K562 (cell line): ENCODE measurements around the gene CACNA1A. TPM values are rescaled to one million over a fixed set of nuclear protein-coding genes. Genes with fewer than 3 reads are reported as not detected.

Experiments
- ATAC-seq: fragments of 200-7000 bp; cut with Tn5 transposase; 3 replicates; pipeline ENCODE4 v1.9.1; 2020; ENCODE audit warnings: moderate library complexity
- BruUV-seq: library from RNA; stranded (reverse); fragments of 400-500 nt; replicated peaks from 2 replicates; lab custom pipeline; 2021; lab: Mats Ljungman, UMichigan
- CTCF ChIA-PET: fragments of 300-600 bp; formaldehyde crosslinking; extraction: SDS; loops from one replicate; lab custom pipeline; 2021; ENCODE audit warnings: low intra/inter-chr PET ratio; lab: Yijun Ruan, JAX
- POLR2A ChIA-PET: fragments of 300-600, 350-650 bp; sonication (Branson Sonifier 250); formaldehyde crosslinking; extraction: SDS; loops from one replicate; lab custom pipeline; 2021; ENCODE audit warnings: antibody characterized with exemption, inconsistent platforms; lab: Yijun Ruan, JAX
- DNase-seq, 4 experiments: peaks; one replicate each; pipeline versions ENCODE4 v3.0.0 to v3.0.0-alpha.2; 2011 to 2018; ENCODE audit warnings: low spot score in 3 of 4, mixed read lengths in 3 of 4; ENCODE audit errors: extremely low read depth in 1 of 4
- FAIRE-seq: peaks from 2 replicates; lab custom pipeline; 2011; peaks lifted over from hg19 to GRCh38; lab: Jason Lieb, UNC
- H2AFZ ChIP-seq: 2 replicates; pipeline ENCODE4 v1.6.0; 2011; ENCODE audit warnings: low read depth, low read length, control low read depth, inconsistent platforms
- H3K27ac ChIP-seq: fragments of 200-600 bp; 3 replicates; pipeline ENCODE4 v1.8.0; 2011; ENCODE audit warnings: low read depth, mild to moderate bottlenecking, control low read depth, inconsistent platforms, low read length, moderate library complexity, mixed read lengths; ENCODE audit errors: extremely low read depth
- H3K27me3 ChIP-seq, 2 experiments: fragments of 300-600 bp in 1 of 2; 2 replicates in 1 of 2; 3 replicates in 1 of 2; pipeline versions ENCODE4 v1.6.0 to v1.8.0; 2011; ENCODE audit warnings: inconsistent platforms in 2 of 2, low read length in 2 of 2, mild to moderate bottlenecking in 1 of 2, mixed read lengths in 1 of 2, moderate library complexity in 1 of 2; ENCODE audit not compliant: control insufficient read depth in 2 of 2, insufficient read depth in 2 of 2
- H3K36me3 ChIP-seq: fragments of 300-600 bp; 3 replicates; pipeline ENCODE4 v1.8.0; 2011; ENCODE audit warnings: mild to moderate bottlenecking, low read length, inconsistent platforms; ENCODE audit not compliant: control insufficient read depth, insufficient read depth
- H3K4me1 ChIP-seq, 2 experiments: fragments of 200-600 bp in 1 of 2; replicated peaks in 1 of 2; 2 replicates in 1 of 2; 3 replicates in 1 of 2; pipeline versions ENCODE4 v1.5.1 to v1.8.0; 2011; ENCODE audit warnings: inconsistent platforms in 2 of 2, low read length in 2 of 2, mild to moderate bottlenecking in 1 of 2, mixed read lengths in 1 of 2, moderate library complexity in 1 of 2; ENCODE audit not compliant: control insufficient read depth in 2 of 2, insufficient read depth in 2 of 2
- H3K4me2 ChIP-seq: 2 replicates; pipeline ENCODE4 v1.6.1; 2011; ENCODE audit warnings: low read length, control low read depth, inconsistent platforms, mixed read lengths; ENCODE audit not compliant: insufficient read depth
- H3K4me3 ChIP-seq: fragments of 200-600 bp; sonication (generic), shearing (Covaris generic); 2 replicates; pipeline ENCODE4 v1.5.1; 2016; ENCODE audit warnings: control low read depth, inconsistent platforms
- H3K79me2 ChIP-seq: fragments of 200-600 bp; 3 replicates; pipeline ENCODE4 v1.8.0; 2011; ENCODE audit warnings: low read length, inconsistent platforms; ENCODE audit not compliant: control insufficient read depth, insufficient read depth
- H3K9ac ChIP-seq, 2 experiments: 2 replicates each; pipeline versions ENCODE4 v1.6.0 to v1.6.1; 2011; ENCODE audit warnings: low read depth in 2 of 2, low read length in 2 of 2, control low read depth in 1 of 2, inconsistent platforms in 1 of 2, mild to moderate bottlenecking in 1 of 2, mixed read lengths in 1 of 2; ENCODE audit not compliant: insufficient read depth in 1 of 2
- H3K9me1 ChIP-seq: one replicate; pipeline ENCODE4 v1.6.0; 2011; ENCODE audit warnings: inconsistent platforms, mild to moderate bottlenecking, low read length, moderate library complexity; ENCODE audit not compliant: control insufficient read depth, insufficient read depth
- H3K9me3 ChIP-seq: replicated peaks from 2 replicates; pipeline ENCODE4 v1.5.1; 2011; ENCODE audit warnings: low read depth, low read length, inconsistent platforms; ENCODE audit not compliant: control insufficient read depth, insufficient read depth
- H4K20me1 ChIP-seq: replicated peaks from 2 replicates; pipeline ENCODE4 v1.6.1; 2011; ENCODE audit warnings: low read length, inconsistent platforms, mixed read lengths; ENCODE audit not compliant: control insufficient read depth, insufficient read depth
- NFIC ChIP-seq: fragments of 450-650 bp; IDR thresholded peaks from 2 replicates; pipeline ENCODE4 v1.6.1; 2017; ENCODE audit warnings: mild to moderate bottlenecking, inconsistent platforms
- NFIX ChIP-seq: fragments of 250-450 bp; sonication (Bioruptor Pico); IDR thresholded peaks from 2 replicates; pipeline ENCODE4 v1.4.0; 2020; ENCODE audit warnings: low read depth, mild to moderate bottlenecking, moderate library complexity
- NKRF ChIP-seq: fragments of 450-650 bp; IDR thresholded peaks from 2 replicates; pipeline ENCODE4 v1.6.1; 2016; ENCODE audit warnings: borderline replicate concordance
- RAD21 ChIP-seq, 2 experiments: fragments of 250-450 bp in 1 of 2; fragments of 450-650 bp in 1 of 2; sonication (Bioruptor Pico) in 1 of 2; formaldehyde crosslinking in 1 of 2; IDR thresholded peaks in 1 of 2; conservative IDR thresholded peaks in 1 of 2; 2 replicates each; pipeline versions ENCODE4 v1.4.0 to v1.8.0; 2020 to 2022; ENCODE audit warnings: mild to moderate bottlenecking in 2 of 2, moderate library complexity in 1 of 2
- REST ChIP-seq, 2 experiments: fragments of 450-650 bp; formaldehyde crosslinking in 1 of 2; IDR thresholded peaks; 2 replicates each; pipeline versions ENCODE4 v1.4.0 to v1.6.1; 2014 to 2020; ENCODE audit warnings: mild to moderate bottlenecking in 2 of 2, borderline replicate concordance in 1 of 2, low read depth in 1 of 2
- ZNF384 ChIP-seq: IDR thresholded peaks from 2 replicates; pipeline ENCODE4 v1.6.1; 2012; ENCODE audit warnings: low read depth, low read length, improper control_type of control experiment
- WGBS: fragments of 100-300 bp; shearing (Covaris generic); methylation state at CpG from one replicate; pipeline ENCODE4 v1.1.6; 2016; ENCODE audit warnings: low coverage, mixed read lengths; ENCODE audit not compliant: insufficient coverage; ENCODE audit errors: missing lambda C conversion rate; 5-methylcytosine and 5-hydroxymethylcytosine counted together
- in situ Hi-C: fragments of 300-500 bp; cut with MboI; formaldehyde crosslinking; loops from 4 replicates; pipeline ENCODE4 v1.15.0; 2018; ENCODE audit warnings: inconsistent platforms, mixed read lengths
- intact Hi-C: fragments of 100-400 bp; cut with micrococcal nuclease; formaldehyde crosslinking; loops from 2 replicates; pipeline ENCODE4 v1.14.2; 2022
- polyA plus RNA-seq, 8 experiments: library from polyadenylated mRNA; depleted of rRNA in 4 of 8; stranded (reverse) in 5 of 8; unstranded in 3 of 8; fragments of >200 nt; fragmentation: Nextera tagmentation in 2 of 8; fragmentation: Illumina TruSeq in 1 of 8; extraction: Ambion mirVana in 2 of 8; extraction: Trizol in 1 of 8; gene quantifications; 2 replicates each; pipeline versions ENCODE4 v1.2.1 to v1.2.3, GENCODE V29; 2011 to 2014; ENCODE audit warnings: inconsistent platforms in 1 of 8, missing spikeins in 1 of 8
- total RNA-seq, 7 experiments: library from RNA; depleted of rRNA in 6 of 7; stranded (reverse); fragments of >200 nt in 6 of 7; fragmentation: Illumina TruSeq in 2 of 7; extraction: Trizol in 2 of 7; gene quantifications; 2 replicates each; pipeline versions ENCODE4 v1.2.1 to v1.2.3, GENCODE V29; 2011 to 2021; ENCODE audit warnings: low replicate concordance in 1 of 7
- TF ChIP-seq, protein P1 (sequence below): sonication (generic); formaldehyde crosslinking; IDR thresholded peaks from 2 replicates; pipeline ENCODE4 v1.8.0; 2022; ENCODE audit warnings: mild to moderate bottlenecking, missing genetic modification reagents

The CACNA1A gene
- total and polyA plus RNA-seq, 9 of the 15 experiments (the other 6 are each of a cell fraction or from before 2014, with no cell fraction given): 0.03 to 0.20 (median 0.09) TPM; not detected in 1

- no TSS peak for BruUV-seq
- 29% methylated on average over 11 of the region's 11 CpGs for WGBS
- H3K27me3 ChIP-seq: no peaks in the 10 kb centered on the region; a peak in 1 of 5 replicates
- no peaks in the 10 kb centered on the region for H4K20me1 ChIP-seq
- ATAC-seq: peak; percentile 77
- FAIRE-seq: peak; percentile 51
- H2AFZ ChIP-seq: no peak overlapping the region
- peaks cover 6% of the 10 kb centered on the region in 2 experiments; a peak in 3 of 5 replicates for H3K4me1 ChIP-seq
- H3K36me3 ChIP-seq: no peaks in the 10 kb centered on the region
- H3K9ac ChIP-seq: no peak overlapping the region
- in situ Hi-C loops: no loop called here
- H3K4me3 ChIP-seq: no peak overlapping the region
- H3K9me1 ChIP-seq: no peaks in the 10 kb centered on the region
- H3K27ac ChIP-seq: no peak overlapping the region
- CTCF ChIA-PET: interaction anchor here (0.8 to 0.9 kb wide), 2 partner anchors 67 to 393 kb away, joined by 4 read pairs; no protein-coding TSS in a partner anchor
- POLR2A ChIA-PET: no interaction called here
- no peaks in the 10 kb centered on the region for H3K9me3 ChIP-seq
- no peaks in the 10 kb centered on the region for H3K79me2 ChIP-seq
- H3K4me2 ChIP-seq: no peak overlapping the region
- intact Hi-C loops: loop anchor here (2.0 kb wide), 1 partner anchor 67 kb away; no protein-coding TSS in a partner anchor
- DNase-seq: peak; percentile 50 to 72 (median 55)
- TF ChIP-seq NKRF (no peak), NFIC (peak; percentile 90), REST (IDR thresholded peaks at IDR 0.05; ENCODE audit: borderline replicate concordance) (0 out of 2 replicates have a peak, but pooled peaks have one; percentile 29), REST (CRISPR knock-in tag; IDR thresholded peaks at IDR 0.05; ENCODE audit: low read depth) (no peak), ZNF384 (peak; percentile 11; the same call in 1 of the 2 replicates), NFIX (CRISPR knock-in tag) (peak; percentile 44), RAD21 (CRISPR knock-in tag; conservative IDR thresholded peaks at IDR 0.05 in 1 of 2, IDR thresholded peaks at IDR 0.05 in 1 of 2) (peak in 1 of 2 experiments; percentile 39; a peak in 1 of 4 replicates)
- TF ChIP-seq, protein P1, sequence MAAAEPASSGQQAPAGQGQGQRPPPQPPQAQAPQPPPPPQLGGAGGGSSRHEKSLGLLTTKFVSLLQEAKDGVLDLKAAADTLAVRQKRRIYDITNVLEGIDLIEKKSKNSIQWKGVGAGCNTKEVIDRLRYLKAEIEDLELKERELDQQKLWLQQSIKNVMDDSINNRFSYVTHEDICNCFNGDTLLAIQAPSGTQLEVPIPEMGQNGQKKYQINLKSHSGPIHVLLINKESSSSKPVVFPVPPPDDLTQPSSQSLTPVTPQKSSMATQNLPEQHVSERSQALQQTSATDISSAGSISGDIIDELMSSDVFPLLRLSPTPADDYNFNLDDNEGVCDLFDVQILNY (CRISPR knock-in tag): no peak
Measured at GRCh38 chr19:13195678-13196077, 310.6 kb downstream of the CACNA1A start.
